ENCODE data around the gene IGF2.

Gene IGF2

DNA sequence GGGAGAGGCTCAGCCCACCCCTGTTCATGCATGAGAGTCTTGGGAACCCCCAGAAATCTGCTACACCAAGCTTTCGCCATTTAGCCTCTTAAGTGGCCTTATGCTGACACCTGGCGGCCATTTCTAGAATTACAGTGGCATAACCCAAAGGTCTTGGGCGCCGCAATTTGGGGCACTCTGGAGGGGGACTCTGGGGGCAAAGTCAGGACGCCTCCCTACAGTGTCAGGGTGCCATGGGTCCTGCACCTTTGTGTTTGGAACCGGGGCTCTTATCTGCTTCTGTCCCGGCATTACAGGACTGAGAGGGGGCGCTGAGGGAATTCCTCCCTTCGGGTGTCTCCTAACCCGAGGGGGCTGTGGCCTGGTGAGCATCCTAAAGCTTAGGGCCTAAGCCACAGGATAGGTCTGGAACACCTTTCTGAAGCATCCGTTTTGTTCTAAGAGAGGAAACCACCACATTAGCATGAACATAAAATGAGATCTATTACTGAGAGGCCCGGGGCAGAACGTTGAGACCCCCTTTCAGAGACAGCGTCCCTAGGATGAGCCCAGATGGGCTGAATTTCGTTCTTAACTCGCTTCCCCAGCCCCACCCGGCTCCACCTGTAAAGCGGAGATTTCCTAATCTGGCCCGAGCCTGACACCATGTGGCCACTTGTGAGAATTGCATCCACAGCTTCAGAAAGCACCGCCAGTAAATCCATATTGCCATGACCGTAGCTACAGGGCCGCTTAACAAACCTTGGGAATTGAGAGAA is 12.5 kb upstream of the IGF2 start:
- TF ChIP-seq GATA3 (IDR thresholded peaks at IDR 0.05; ENCODE audit: low read depth, low read length) (no peak), GATA2 (IDR thresholded peaks at IDR 0.05; ENCODE audit: low read depth, low read length) (no peak)

DNA sequence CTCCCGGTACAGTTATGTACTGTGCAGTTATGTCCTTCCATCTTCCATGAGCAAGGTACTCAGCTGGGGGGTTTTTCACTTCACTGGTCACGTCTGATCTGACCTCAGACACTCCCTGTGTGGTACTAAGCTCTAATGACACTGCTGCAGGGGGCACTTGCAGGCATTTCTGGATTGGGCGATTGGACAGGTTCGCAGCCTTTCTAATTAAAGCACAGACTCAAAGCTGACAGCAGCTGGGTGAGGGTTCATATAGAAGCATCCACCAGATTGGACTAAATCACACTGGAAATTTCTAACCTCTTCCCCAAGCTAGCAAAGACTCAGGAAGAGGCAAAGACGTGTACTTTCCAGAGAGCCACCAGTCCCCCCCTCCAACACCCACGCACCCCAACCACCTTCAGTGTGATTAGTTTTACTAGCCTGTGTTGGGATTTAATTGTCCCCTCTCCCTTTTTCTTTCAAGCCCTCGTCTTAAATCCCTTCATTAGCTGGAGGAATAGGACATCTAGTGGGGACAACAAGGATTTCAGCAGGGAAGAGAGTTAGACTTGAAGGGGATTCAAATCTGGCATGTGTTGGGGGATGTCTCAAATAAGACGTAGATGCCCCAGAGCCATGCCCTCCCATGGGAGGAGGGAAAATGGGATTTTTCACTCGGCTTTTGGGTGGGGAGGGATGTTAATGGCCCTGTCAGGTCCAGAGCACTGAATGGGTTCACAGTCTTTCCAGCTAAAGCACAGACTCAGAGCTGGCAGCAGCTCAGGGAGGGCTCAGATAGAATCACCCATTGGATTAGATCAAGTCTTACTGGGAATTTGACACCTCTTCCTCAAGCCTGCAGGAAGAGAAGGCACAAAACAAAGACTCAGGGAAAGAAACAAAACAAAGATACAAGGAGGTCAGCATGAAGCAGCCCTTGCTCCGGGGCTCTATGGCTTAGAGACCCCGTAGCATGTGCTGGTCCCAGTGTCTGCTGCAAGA is 11.0 kb upstream of the IGF2 start:
- no peak for TF ChIP-seq GATA2 (IDR thresholded peaks at IDR 0.05; ENCODE audit: low read depth, low read length)
- no peak for TF ChIP-seq GATA3 (IDR thresholded peaks at IDR 0.05; ENCODE audit: low read depth, low read length)

DNA sequence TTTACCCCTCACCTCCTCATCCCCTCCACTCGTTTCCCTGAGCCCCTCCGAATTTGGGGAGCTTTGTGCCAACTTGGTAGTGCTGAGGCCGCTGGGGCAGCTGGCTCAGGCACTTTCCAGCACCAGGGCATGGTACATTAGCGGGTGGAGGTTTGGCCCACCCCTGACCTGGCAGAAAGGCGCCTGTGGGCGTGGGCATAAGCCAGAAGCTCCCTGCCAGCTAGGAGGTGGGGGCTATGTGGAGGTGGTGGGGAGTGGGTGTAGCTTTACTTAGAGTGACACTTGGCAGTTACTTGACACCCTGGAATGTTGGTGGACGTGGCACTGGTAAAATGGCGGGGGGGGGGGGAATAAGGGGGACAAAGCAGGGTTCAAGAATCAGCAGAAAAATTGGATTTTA is 10.3 kb upstream of the IGF2 start:
- no peak for TF ChIP-seq GATA2 (IDR thresholded peaks at IDR 0.05; ENCODE audit: low read depth, low read length)
- TF ChIP-seq GATA3 (IDR thresholded peaks at IDR 0.05; ENCODE audit: low read depth, low read length), result no peak

DNA sequence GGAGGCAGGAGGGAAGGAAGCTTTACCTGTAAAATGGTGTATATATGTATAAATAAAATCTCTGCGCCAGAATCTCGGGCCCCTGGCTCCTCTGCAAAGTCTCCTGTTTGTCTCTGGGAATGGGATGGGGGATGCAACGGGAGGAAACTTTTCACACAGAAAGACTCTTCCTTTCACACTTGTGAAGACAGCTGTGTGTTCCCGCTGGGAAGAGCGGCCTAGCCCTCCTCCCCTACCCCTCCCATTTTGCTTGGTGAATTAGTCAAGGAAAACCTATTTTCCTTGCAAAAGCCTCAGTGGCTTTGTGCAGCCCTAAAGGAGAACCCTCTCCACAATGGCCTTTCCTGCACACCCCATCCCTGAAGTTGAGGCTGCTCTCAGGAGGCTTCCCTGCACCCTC is 9.4 kb upstream of the IGF2 start:
- no peak for TF ChIP-seq GATA3 (IDR thresholded peaks at IDR 0.05; ENCODE audit: low read depth, low read length)
- no peak for TF ChIP-seq GATA2 (IDR thresholded peaks at IDR 0.05; ENCODE audit: low read depth, low read length)

DNA sequence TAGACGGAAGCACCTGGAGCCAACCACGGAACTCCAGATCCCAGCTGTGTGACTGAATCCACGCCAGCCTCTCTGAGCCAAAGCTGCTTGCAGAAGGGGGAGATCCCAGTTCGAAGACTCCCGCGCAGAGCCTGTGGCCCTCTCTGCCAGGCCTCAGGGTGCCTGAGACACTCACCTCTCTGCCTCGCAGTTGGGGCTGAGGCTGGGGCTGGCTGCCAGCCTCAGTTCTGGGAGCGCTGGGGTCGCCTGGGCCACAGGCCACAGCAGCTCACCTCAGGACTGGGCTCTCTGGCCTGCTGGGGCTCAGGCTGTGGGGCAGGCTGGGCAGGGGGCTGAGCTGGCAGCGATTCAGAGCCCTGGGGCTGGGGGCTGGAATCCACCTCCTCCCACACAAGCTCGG is 8.2 kb upstream of the IGF2 start:
- TF ChIP-seq GATA2 (IDR thresholded peaks at IDR 0.05; ENCODE audit: low read depth, low read length), result no peak
- no peak for TF ChIP-seq GATA3 (IDR thresholded peaks at IDR 0.05; ENCODE audit: low read depth, low read length)

- TF ChIP-seq GATA2 (IDR thresholded peaks at IDR 0.05; ENCODE audit: low read depth, low read length), result no peak
- TF ChIP-seq GATA3 (IDR thresholded peaks at IDR 0.05; ENCODE audit: low read depth, low read length), result no peak
Measured at GRCh38 chr11:2146051-2146450, 6.9 kb upstream of the IGF2 start.

DNA sequence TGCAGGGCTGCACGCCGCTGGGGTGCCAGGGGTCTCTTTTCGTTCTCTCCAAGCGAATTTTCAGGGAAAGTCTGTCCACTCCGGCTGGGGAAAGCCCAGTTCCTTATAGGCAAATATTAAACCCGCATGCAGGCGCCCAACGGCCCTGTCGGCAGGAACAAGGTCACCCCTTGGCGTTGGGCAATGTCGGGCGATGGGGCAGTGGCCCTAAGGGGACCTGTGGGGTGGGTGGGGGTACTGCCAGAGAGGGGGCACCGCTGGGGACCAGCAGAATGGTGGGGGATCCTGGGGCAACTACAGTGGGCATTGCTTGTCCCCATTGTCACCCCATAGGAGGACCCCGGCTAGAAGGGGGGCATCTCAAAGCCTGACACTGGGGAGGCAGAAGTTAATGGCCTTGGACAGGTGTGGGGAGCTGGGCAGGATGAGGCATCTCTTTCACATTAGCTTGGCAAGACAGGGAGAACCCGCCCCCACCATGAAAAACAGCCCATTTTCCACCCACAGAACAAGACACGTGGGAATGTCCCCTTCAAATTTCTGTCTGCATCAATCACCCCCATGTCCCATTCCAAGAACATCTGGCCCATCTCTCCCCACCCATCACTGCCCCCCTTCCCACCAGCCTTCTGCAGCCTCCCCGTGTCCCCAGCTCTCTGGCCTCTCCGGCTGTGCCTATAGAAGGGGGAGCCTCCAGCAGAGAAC is 5.5 kb upstream of the IGF2 start:
- TF ChIP-seq GATA2 (IDR thresholded peaks at IDR 0.05; ENCODE audit: low read depth, low read length), result no peak
- TF ChIP-seq GATA3 (IDR thresholded peaks at IDR 0.05; ENCODE audit: low read depth, low read length), result no peak

DNA sequence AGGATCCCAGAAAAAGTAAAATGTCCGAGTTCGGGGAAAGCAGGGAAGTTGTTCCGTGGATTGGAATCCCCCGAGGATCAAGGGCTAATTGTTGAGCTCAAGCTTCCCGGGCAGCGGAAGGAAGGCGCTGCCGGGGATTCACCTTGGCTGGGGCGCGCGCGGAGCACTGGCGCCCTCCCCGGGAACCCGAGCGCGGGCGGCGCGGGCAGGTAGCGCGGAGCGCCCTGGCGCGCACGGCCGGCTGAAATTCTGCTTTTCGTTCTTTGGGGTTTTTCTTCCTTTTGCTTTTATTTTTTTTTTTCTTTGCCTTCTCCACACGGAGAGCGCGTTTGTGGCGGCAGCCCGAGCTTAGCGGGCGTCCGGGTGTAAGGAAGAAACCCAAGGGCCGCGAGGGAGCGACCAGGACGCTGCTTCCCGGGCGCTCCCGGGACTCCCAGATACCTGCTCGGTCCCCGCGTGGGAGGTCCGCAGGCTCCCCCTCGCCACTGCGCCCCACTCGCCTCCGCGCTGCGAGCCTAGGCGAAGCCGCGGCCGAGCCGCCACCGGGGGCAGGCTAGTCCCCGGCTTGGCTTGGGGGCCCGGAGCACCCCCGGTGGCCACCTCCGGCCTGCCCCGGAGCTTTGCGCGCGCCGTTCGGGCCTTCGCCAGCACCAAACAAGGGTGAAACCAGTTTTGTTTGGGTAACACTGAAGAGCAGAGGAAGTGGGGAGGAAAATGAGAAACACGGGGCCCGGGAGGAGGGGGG is 4.8 kb upstream of the IGF2 start:
- TF ChIP-seq GATA2 (IDR thresholded peaks at IDR 0.05; ENCODE audit: low read depth, low read length) (no peak), GATA3 (IDR thresholded peaks at IDR 0.05; ENCODE audit: low read depth, low read length) (no peak)

- TF ChIP-seq GATA3 (IDR thresholded peaks at IDR 0.05; ENCODE audit: low read depth, low read length) (no peak), GATA2 (IDR thresholded peaks at IDR 0.05; ENCODE audit: low read depth, low read length) (no peak)
Measured at GRCh38 chr11:2143477-2143798, 4.2 kb upstream of the IGF2 start.

- TF ChIP-seq GATA2 (IDR thresholded peaks at IDR 0.05; ENCODE audit: low read depth, low read length) (no peak), GATA3 (IDR thresholded peaks at IDR 0.05; ENCODE audit: low read depth, low read length) (no peak)
Measured at GRCh38 chr11:2142762-2143202, 3.6 kb upstream of the IGF2 start.

DNA sequence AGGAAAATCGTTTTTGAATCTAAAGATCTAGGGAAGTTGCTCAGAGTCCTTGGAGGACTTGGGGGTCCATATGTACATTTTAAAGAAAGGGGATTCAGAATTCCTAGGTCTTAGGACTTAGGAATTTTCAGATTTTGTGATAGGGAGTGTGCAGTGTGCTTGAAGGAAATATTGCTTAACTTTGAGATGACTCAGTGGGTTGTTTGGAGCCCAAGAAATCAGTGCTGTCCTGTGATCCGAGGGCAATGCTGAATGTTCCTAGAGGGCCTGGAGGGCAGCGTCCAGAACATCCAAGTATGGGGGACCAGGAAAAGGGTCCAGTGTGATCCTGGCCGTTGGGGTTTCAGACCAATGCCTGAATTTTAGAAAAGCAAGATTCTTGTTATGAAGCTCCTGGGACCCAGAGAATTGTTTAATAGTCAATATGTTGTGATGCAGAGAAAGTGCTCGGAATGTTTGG is 3.1 kb upstream of the IGF2 start:
- TF ChIP-seq GATA2 (IDR thresholded peaks at IDR 0.05; ENCODE audit: low read depth, low read length) (no peak), GATA3 (IDR thresholded peaks at IDR 0.05; ENCODE audit: low read depth, low read length) (no peak)

GRCh38 chr11:2140411-2141400 is 1.5 kb upstream of the IGF2 start:
- TF ChIP-seq GATA3 (IDR thresholded peaks at IDR 0.05; ENCODE audit: low read depth, low read length), result no peak
- no peak for TF ChIP-seq GATA2 (IDR thresholded peaks at IDR 0.05; ENCODE audit: low read depth, low read length)
